ENCODE measurements around the gene PADI2. TPM values are rescaled to one million over a fixed set of nuclear protein-coding genes. Genes with fewer than 3 reads are reported as not detected.

PADI2 gene
- polyA plus RNA-seq, 1 donor (not counting 4 experiments of a cell fraction or from before 2014, with no cell fraction given), result 0.13 TPM

GRCh38 chr1:17161926-17162800 is 42.9 kb upstream of the PADI2 start:
- FAIRE-seq (no peak), DNase-seq (ENCODE audit: low read depth, low spot score) (no peak)
- Histone ChIP-seq H3K27me3 (ENCODE audit: control insufficient read depth, extremely low read depth, insufficient read depth, low read length) (no peaks in the 10 kb centered on the region), H3K4me1 (ENCODE audit: control insufficient read depth, extremely low read depth, insufficient read depth, low read length) (no peaks in the 10 kb centered on the region), H4K20me1 (ENCODE audit: control insufficient read depth, extremely low read depth, insufficient read depth, low read length) (no peaks in the 10 kb centered on the region), H3K9me3 (ENCODE audit: control insufficient read depth, low read depth, low read length) (no peaks in the 10 kb centered on the region), H2AFZ (ENCODE audit: control insufficient read depth, low read length) (no peak overlapping the region), H3K9me1 (ENCODE audit: control insufficient read depth, extremely low read depth, insufficient read depth, low read length) (no peaks in the 10 kb centered on the region), H3K9ac (ENCODE audit: control insufficient read depth, extremely low read depth, insufficient read depth, low read length) (no peak overlapping the region), H3K4me3 (ENCODE audit: control insufficient read depth in 2 of 3, extremely low read depth in 1 of 3, insufficient read depth in 2 of 3, low read depth in 1 of 3, low read length in 3 of 3) (no peak overlapping the region), H3K79me2 (ENCODE audit: control insufficient read depth, insufficient read depth, low read length) (no peaks in the 10 kb centered on the region), H3K4me2 (ENCODE audit: control insufficient read depth, extremely low read depth, insufficient read depth, low read depth, low read length) (no peak overlapping the region), H3K36me3 (ENCODE audit: control insufficient read depth in 2 of 2, extremely low read depth in 1 of 2, insufficient read depth in 2 of 2, low read length in 2 of 2) (no peaks in the 10 kb centered on the region), H3K27ac (ENCODE audit: control insufficient read depth, insufficient read depth, low read length) (no peak overlapping the region)
- dilution Hi-C loops (cut with MboI; ENCODE audit: extremely low pct_ligation_motif_present, low sequenced_read_pairs), result no loop called here
- TF ChIP-seq CTCF (optimal IDR thresholded peaks at IDR 0.05 in 1 of 3, IDR thresholded peaks at IDR 0.05 in 1 of 3, conservative IDR thresholded peaks at IDR 0.05 in 1 of 3; ENCODE audit: extremely low read depth in 1 of 3, insufficient read depth in 2 of 3, low read length in 3 of 3) (no peak), EZH2 (IDR thresholded peaks at IDR 0.05; ENCODE audit: low read length) (no peak)

- dilution Hi-C loops (cut with MboI; ENCODE audit: extremely low pct_ligation_motif_present, low sequenced_read_pairs), result no loop called here
These were observed 42.0 kb upstream of the PADI2 start for GRCh38 chr1:17161137-17161740.

More at GRCh38 chr1:17161137-17161740, 42.0 kb upstream of the PADI2 start:
- H3K27me3 ChIP-seq (ENCODE audit: control insufficient read depth, extremely low read depth, insufficient read depth, low read length), result no peaks in the 10 kb centered on the region
- TF ChIP-seq EZH2 (IDR thresholded peaks at IDR 0.05; ENCODE audit: low read length) (no peak), CTCF (optimal IDR thresholded peaks at IDR 0.05 in 1 of 3, IDR thresholded peaks at IDR 0.05 in 1 of 3, conservative IDR thresholded peaks at IDR 0.05 in 1 of 3; ENCODE audit: extremely low read depth in 1 of 3, insufficient read depth in 2 of 3, low read length in 3 of 3) (no peak)
- H3K4me3 ChIP-seq (ENCODE audit: control insufficient read depth in 2 of 3, extremely low read depth in 1 of 3, insufficient read depth in 2 of 3, low read depth in 1 of 3, low read length in 3 of 3), result no peak overlapping the region
- no peak for DNase-seq (ENCODE audit: low read depth, low spot score)
- no peaks in the 10 kb centered on the region for H3K9me1 ChIP-seq (ENCODE audit: control insufficient read depth, extremely low read depth, insufficient read depth, low read length)
- H3K9ac ChIP-seq (ENCODE audit: control insufficient read depth, extremely low read depth, insufficient read depth, low read length), result no peak overlapping the region
- no peak overlapping the region for H3K27ac ChIP-seq (ENCODE audit: control insufficient read depth, insufficient read depth, low read length)
- H3K4me1 ChIP-seq (ENCODE audit: control insufficient read depth, extremely low read depth, insufficient read depth, low read length), result no peaks in the 10 kb centered on the region
- peak; percentile 44 for FAIRE-seq
- no peaks in the 10 kb centered on the region for H3K79me2 ChIP-seq (ENCODE audit: control insufficient read depth, insufficient read depth, low read length)
- H3K9me3 ChIP-seq (ENCODE audit: control insufficient read depth, low read depth, low read length), result no peaks in the 10 kb centered on the region
- no peak overlapping the region for H2AFZ ChIP-seq (ENCODE audit: control insufficient read depth, low read length)
- no peaks in the 10 kb centered on the region for H3K36me3 ChIP-seq (ENCODE audit: control insufficient read depth in 2 of 2, extremely low read depth in 1 of 2, insufficient read depth in 2 of 2, low read length in 2 of 2)
- no peaks in the 10 kb centered on the region for H4K20me1 ChIP-seq (ENCODE audit: control insufficient read depth, extremely low read depth, insufficient read depth, low read length)
- H3K4me2 ChIP-seq (ENCODE audit: control insufficient read depth, extremely low read depth, insufficient read depth, low read depth, low read length), result no peak overlapping the region
